ENCODE measurements around the gene OR51I1. TPM values are rescaled to one million over a fixed set of nuclear protein-coding genes. Genes with fewer than 3 reads are reported as not detected.

OR51I1 gene
- total RNA-seq, 1 experiment from 2014 or later = not detected

- TF ChIP-seq ZNF671 (CRISPR knock-in tag; IDR thresholded peaks at IDR 0.05) = no peak
- no peak for TF ChIP-seq ERG (CRISPR knock-in tag; IDR thresholded peaks at IDR 0.05)
- no peak for TF ChIP-seq KAT7 (CRISPR knock-in tag; IDR thresholded peaks at IDR 0.05; ENCODE audit: borderline replicate concordance)
- no peak for TF ChIP-seq OVOL2 (CRISPR knock-in tag; IDR thresholded peaks at IDR 0.05; ENCODE audit: borderline replicate concordance)
- no peak for TF ChIP-seq TEAD4 (CRISPR knock-in tag; IDR thresholded peaks at IDR 0.05)
- TF ChIP-seq ATF3 (CRISPR knock-in tag; conservative IDR thresholded peaks at IDR 0.05) = no peak
- no peak for TF ChIP-seq NFATC4 (CRISPR knock-in tag; IDR thresholded peaks at IDR 0.05)
Observed at GRCh38 chr11:5449432-5449831, 8.1 kb upstream of the OR51I1 start (continued).

GRCh38 chr11:5449023-5449422 lies 7.7 kb upstream of the OR51I1 start, which contains the start of gene OR51I2:
OR51I2 (plus strand) TSS chr11:5449323; CDS start chr11:5453489, 4,166 bp downstream.
- H3K9me3 Mint-ChIP-seq = no peaks in the 10 kb centered on the region
- ATAC-seq = no peak
- no peak within 1 kb of the TSS for H3K27ac Mint-ChIP-seq
- peaks cover 22% of the 10 kb centered on the region for H3K4me1 Mint-ChIP-seq
- POLR2A ChIA-PET = no interaction called here
- H3K36me3 Mint-ChIP-seq = no peaks in the 10 kb centered on the region
- no peak for TF ChIP-seq TCF7 (CRISPR knock-in tag; IDR thresholded peaks at IDR 0.05; ENCODE audit: low read depth)
- TF ChIP-seq MYBL2 (CRISPR knock-in tag; IDR thresholded peaks at IDR 0.05) = no peak
- no peak for TF ChIP-seq E2F4 (CRISPR knock-in tag; IDR thresholded peaks at IDR 0.05; ENCODE audit: borderline replicate concordance, low read depth)
- DNase-seq (ENCODE audit: low spot score) = no peak
- H3K4me3 Mint-ChIP-seq = no peak within 1 kb of the TSS
- CTCF ChIA-PET = interaction anchor here (1.1 kb wide), 1 partner anchor 295 kb away, joined by 3 read pairs; no protein-coding TSS in a partner anchor
- H3K27me3 Mint-ChIP-seq (ENCODE audit: low read depth) = no peaks in the 10 kb centered on the region

GRCh38 chr11:5443835-5444393 lies 2.6 kb upstream of the OR51I1 start:
- Mint-ChIP-seq H3K4me1 (no peaks in the 10 kb centered on the region), H3K9me3 (peaks cover 5% of the 10 kb centered on the region), H3K27me3 (ENCODE audit: low read depth) (peaks cover 6% of the 10 kb centered on the region), H3K36me3 (no peaks in the 10 kb centered on the region), H3K4me3 (no peak overlapping the region), H3K27ac (no peak overlapping the region)
- ATAC-seq (no peak), DNase-seq (ENCODE audit: low spot score) (no peak)
- ChIA-PET CTCF (no interaction called here), POLR2A (no interaction called here)
- no peak for TF ChIP-seq RELA (CRISPR knock-in tag; IDR thresholded peaks at IDR 0.05; ENCODE audit: borderline replicate concordance)
- TF ChIP-seq ZNF317 (CRISPR knock-in tag; IDR thresholded peaks at IDR 0.05; ENCODE audit: borderline replicate concordance, low read depth) = no peak
- TF ChIP-seq ZSCAN18 (CRISPR knock-in tag; IDR thresholded peaks at IDR 0.05) = no peak
- TF ChIP-seq ZNF671 (CRISPR knock-in tag; IDR thresholded peaks at IDR 0.05) = no peak
- TF ChIP-seq USF1 (CRISPR knock-in tag; IDR thresholded peaks at IDR 0.05) = no peak
- TF ChIP-seq ZNF425 (CRISPR knock-in tag; conservative IDR thresholded peaks at IDR 0.05) = no peak
- TF ChIP-seq IRF1 (CRISPR knock-in tag; IDR thresholded peaks at IDR 0.05) = no peak
- no peak for TF ChIP-seq E2F4 (CRISPR knock-in tag; IDR thresholded peaks at IDR 0.05; ENCODE audit: borderline replicate concordance, low read depth)
- TF ChIP-seq SOX15 (CRISPR knock-in tag; IDR thresholded peaks at IDR 0.05) = no peak
- TF ChIP-seq SMAD4 (CRISPR knock-in tag; IDR thresholded peaks at IDR 0.05) = no peak
- no peak for TF ChIP-seq TCF7 (CRISPR knock-in tag; IDR thresholded peaks at IDR 0.05; ENCODE audit: low read depth)
- TF ChIP-seq ELF4 (CRISPR knock-in tag; IDR thresholded peaks at IDR 0.05; ENCODE audit: low read depth) = no peak
